ENCODE data around the gene NCOA7. TPM values are rescaled to one million over a fixed set of nuclear protein-coding genes. Genes with fewer than 3 reads are reported as not detected.
"Not testable (repeated sequence)": the region's sequence is repeated elsewhere in the genome, so short reads cannot be mapped to it uniquely, and the experiment has no call there.

The NCOA7 gene
- total RNA-seq, 1 experiment from 2014 or later: 34.2 TPM

- Histone ChIP-seq H3K9ac (ENCODE audit: low read length) (no peak overlapping the region), H3K36me3 (ENCODE audit: insufficient read depth, low read length) (peaks cover 41% of the 10 kb centered on the region; the same call in 1 of the 2 replicates), H3K79me2 (ENCODE audit: low read length) (no peaks in the 10 kb centered on the region), H3K9me3 (ENCODE audit: low read length) (no peaks in the 10 kb centered on the region), H2AFZ (ENCODE audit: low read length) (no peak overlapping the region), H3K27ac (ENCODE audit: low read length) (no peak overlapping the region), H3K9me2 (replicated peaks; ENCODE audit: insufficient read depth, low read length) (no peaks in the 10 kb centered on the region), H3K4me2 (ENCODE audit: low read depth, low read length, poor library complexity, severe bottlenecking) (no peak overlapping the region), H3K27me3 (ENCODE audit: low read length) (no peaks in the 10 kb centered on the region), H4K20me1 (ENCODE audit: insufficient read depth, low read depth, low read length) (no peaks in the 10 kb centered on the region), H3K4me1 (ENCODE audit: low read length) (peaks cover 2% of the 10 kb centered on the region; the same call in 1 of the 2 replicates), H3K4me3 (ENCODE audit: low read length) (no peak overlapping the region)
- no peak for DNase-seq
Measured at GRCh38 chr6:125924697-125925358, 134.1 kb downstream of the NCOA7 start.

DNA sequence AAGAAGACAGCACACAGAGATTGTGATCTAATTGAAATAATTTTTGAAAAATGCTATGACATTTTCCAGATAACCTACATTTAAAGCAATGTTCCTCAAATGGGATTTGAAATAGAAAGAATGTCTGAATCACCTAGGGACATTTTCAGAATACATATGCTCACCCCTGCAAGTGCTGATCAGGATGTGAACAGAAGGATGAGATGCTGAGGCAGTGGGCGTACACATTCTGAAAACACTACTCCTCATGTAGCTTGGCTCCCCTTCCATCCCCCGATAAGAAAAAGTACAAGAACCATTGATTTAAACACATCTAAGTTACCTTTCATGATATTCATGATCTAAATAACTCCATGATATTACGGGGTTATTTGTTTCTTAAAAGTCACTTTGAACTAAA, 136.0 kb downstream of the NCOA7 start:
- Histone ChIP-seq H3K9ac (ENCODE audit: low read length) (no peak overlapping the region), H3K4me2 (ENCODE audit: low read depth, low read length, poor library complexity, severe bottlenecking) (no peak overlapping the region), H3K4me1 (ENCODE audit: low read length) (no peaks in the 10 kb centered on the region)

DNA sequence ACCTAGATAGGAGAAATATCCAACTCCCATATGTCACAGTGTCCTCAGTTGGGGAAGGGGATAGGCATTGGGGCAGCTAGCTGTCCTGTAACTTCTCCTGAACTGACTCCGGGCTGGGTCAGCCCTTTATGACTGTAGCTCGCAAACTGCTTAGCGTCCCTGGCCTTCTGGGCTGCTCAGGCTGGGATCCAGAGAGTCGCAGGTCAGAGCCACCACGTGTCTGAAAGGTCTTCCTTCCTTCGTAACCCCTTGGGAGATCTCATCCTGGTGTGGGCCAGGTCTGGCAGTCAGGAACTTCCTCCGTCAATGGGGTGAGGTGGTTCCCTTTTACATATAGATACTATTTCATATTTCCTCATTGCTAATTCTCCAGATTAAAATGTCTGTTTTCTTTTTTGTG, 137.0 kb downstream of the NCOA7 start:
- no peak overlapping the region for H3K27ac ChIP-seq (ENCODE audit: low read length)
- no peak overlapping the region for H3K4me3 ChIP-seq (ENCODE audit: low read length)
- no peaks in the 10 kb centered on the region for H3K4me1 ChIP-seq (ENCODE audit: low read length)
- no peak overlapping the region for H3K4me2 ChIP-seq (ENCODE audit: low read depth, low read length, poor library complexity, severe bottlenecking)
- H3K9ac ChIP-seq (ENCODE audit: low read length): no peak overlapping the region
- no peaks in the 10 kb centered on the region for H3K9me3 ChIP-seq (ENCODE audit: low read length)
- H3K27me3 ChIP-seq (ENCODE audit: low read length): no peaks in the 10 kb centered on the region
- H4K20me1 ChIP-seq (ENCODE audit: insufficient read depth, low read depth, low read length): no peaks in the 10 kb centered on the region
- no peak overlapping the region for H2AFZ ChIP-seq (ENCODE audit: low read length)
- no peaks in the 10 kb centered on the region for H3K79me2 ChIP-seq (ENCODE audit: low read length)
- H3K9me2 ChIP-seq (replicated peaks; ENCODE audit: insufficient read depth, low read length): no peaks in the 10 kb centered on the region
- DNase-seq: no peak
- peaks cover 33% of the 10 kb centered on the region; the same call in 1 of the 2 replicates for H3K36me3 ChIP-seq (ENCODE audit: insufficient read depth, low read length)

More for the DNA sequence above, 136.0 kb downstream of the NCOA7 start:
- H3K79me2 ChIP-seq (ENCODE audit: low read length): no peaks in the 10 kb centered on the region
- H3K36me3 ChIP-seq (ENCODE audit: insufficient read depth, low read length): peaks cover 42% of the 10 kb centered on the region; the same call in 1 of the 2 replicates
- H4K20me1 ChIP-seq (ENCODE audit: insufficient read depth, low read depth, low read length): no peaks in the 10 kb centered on the region
- no peak for DNase-seq
- H3K9me3 ChIP-seq (ENCODE audit: low read length): no peaks in the 10 kb centered on the region
- H3K27ac ChIP-seq (ENCODE audit: low read length): no peak overlapping the region
- H3K4me3 ChIP-seq (ENCODE audit: low read length): no peak overlapping the region
- no peaks in the 10 kb centered on the region for H3K27me3 ChIP-seq (ENCODE audit: low read length)
- no peak overlapping the region for H2AFZ ChIP-seq (ENCODE audit: low read length)
- no peaks in the 10 kb centered on the region for H3K9me2 ChIP-seq (replicated peaks; ENCODE audit: insufficient read depth, low read length)

DNA sequence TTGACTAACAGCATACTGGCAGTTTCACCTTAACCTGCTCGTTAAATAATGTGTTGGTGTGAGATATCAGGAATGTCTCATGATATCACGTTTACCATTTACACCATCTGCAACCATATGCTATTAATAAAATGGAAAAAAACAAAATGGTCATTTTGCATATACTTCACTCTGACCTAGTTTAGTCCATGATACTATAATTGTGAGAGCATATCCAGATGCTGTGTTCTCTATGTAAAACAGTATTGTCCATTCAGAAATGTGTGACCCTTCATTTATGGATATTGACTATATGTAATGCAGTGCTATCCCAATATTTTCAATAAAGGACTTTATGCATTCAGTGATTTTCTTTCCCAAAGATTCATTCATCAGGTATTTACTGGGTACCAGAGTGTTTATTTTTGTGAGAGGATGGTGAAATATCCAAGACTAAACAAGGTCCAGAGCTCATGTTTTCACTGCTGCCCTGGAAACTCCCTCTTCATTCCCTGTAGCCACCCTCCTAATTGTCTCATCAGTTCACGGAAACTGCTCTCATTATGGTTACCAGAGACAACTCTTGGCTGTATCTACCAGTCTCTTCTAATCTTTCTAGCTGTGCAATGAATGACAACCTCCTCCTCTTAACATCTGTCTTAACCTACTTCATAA, 140.1 kb downstream of the NCOA7 start:
- Histone ChIP-seq H3K4me2 (ENCODE audit: low read depth, low read length, poor library complexity, severe bottlenecking) (no peak overlapping the region), H3K36me3 (ENCODE audit: insufficient read depth, low read length) (peaks cover 19% of the 10 kb centered on the region; the same call in 1 of the 2 replicates), H4K20me1 (ENCODE audit: insufficient read depth, low read depth, low read length) (no peaks in the 10 kb centered on the region), H2AFZ (ENCODE audit: low read length) (no peak overlapping the region), H3K4me1 (ENCODE audit: low read length) (no peaks in the 10 kb centered on the region), H3K9me3 (ENCODE audit: low read length) (no peaks in the 10 kb centered on the region), H3K27ac (ENCODE audit: low read length) (no peak overlapping the region), H3K27me3 (ENCODE audit: low read length) (no peaks in the 10 kb centered on the region), H3K9me2 (replicated peaks; ENCODE audit: insufficient read depth, low read length) (no peaks in the 10 kb centered on the region), H3K79me2 (ENCODE audit: low read length) (no peaks in the 10 kb centered on the region), H3K4me3 (ENCODE audit: low read length) (no peak overlapping the region), H3K9ac (ENCODE audit: low read length) (no peak overlapping the region)
- DNase-seq: no peak

GRCh38 chr6:125931733-125932450, 141.1 kb downstream of the NCOA7 start:
- H3K36me3 ChIP-seq (ENCODE audit: insufficient read depth, low read length): peaks cover 19% of the 10 kb centered on the region; the same call in 1 of the 2 replicates
- no peak for DNase-seq
- no peak overlapping the region for H3K4me3 ChIP-seq (ENCODE audit: low read length)
- no peaks in the 10 kb centered on the region for H3K79me2 ChIP-seq (ENCODE audit: low read length)
- H3K9ac ChIP-seq (ENCODE audit: low read length): no peak overlapping the region
- H4K20me1 ChIP-seq (ENCODE audit: insufficient read depth, low read depth, low read length): no peaks in the 10 kb centered on the region
- no peaks in the 10 kb centered on the region for H3K27me3 ChIP-seq (ENCODE audit: low read length)
- H3K4me1 ChIP-seq (ENCODE audit: low read length): no peaks in the 10 kb centered on the region
- no peaks in the 10 kb centered on the region for H3K9me2 ChIP-seq (replicated peaks; ENCODE audit: insufficient read depth, low read length)
- no peak overlapping the region for H3K4me2 ChIP-seq (ENCODE audit: low read depth, low read length, poor library complexity, severe bottlenecking)
- H2AFZ ChIP-seq (ENCODE audit: low read length): no peak overlapping the region
- H3K27ac ChIP-seq (ENCODE audit: low read length): no peak overlapping the region
- no peaks in the 10 kb centered on the region for H3K9me3 ChIP-seq (ENCODE audit: low read length)

DNA sequence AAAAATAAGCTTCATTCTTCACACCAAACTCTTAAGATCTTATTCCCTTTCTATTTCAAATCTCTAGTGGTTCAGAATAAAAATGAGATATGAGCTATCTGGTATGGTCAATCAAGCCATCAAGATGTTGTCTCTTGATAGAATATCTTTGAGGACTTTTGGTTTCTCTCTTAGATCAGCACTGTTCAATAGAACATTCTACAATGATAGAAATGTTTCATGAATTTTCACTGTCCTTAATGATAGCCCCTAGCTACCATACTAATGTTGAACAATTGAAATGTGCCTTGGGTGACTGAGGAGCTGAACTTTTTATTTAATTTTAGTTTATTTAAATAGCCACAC, 141.7 kb downstream of the NCOA7 start:
- H3K9ac ChIP-seq (ENCODE audit: low read length): no peak overlapping the region
- H3K27ac ChIP-seq (ENCODE audit: low read length): no peak overlapping the region
- H3K9me2 ChIP-seq (replicated peaks; ENCODE audit: insufficient read depth, low read length): no peaks in the 10 kb centered on the region
- peaks cover 15% of the 10 kb centered on the region; the same call in 1 of the 2 replicates for H3K36me3 ChIP-seq (ENCODE audit: insufficient read depth, low read length)
- H3K4me3 ChIP-seq (ENCODE audit: low read length): no peak overlapping the region
- no peaks in the 10 kb centered on the region for H3K9me3 ChIP-seq (ENCODE audit: low read length)
- H3K27me3 ChIP-seq (ENCODE audit: low read length): no peaks in the 10 kb centered on the region
- no peaks in the 10 kb centered on the region for H4K20me1 ChIP-seq (ENCODE audit: insufficient read depth, low read depth, low read length)
- no peaks in the 10 kb centered on the region for H3K4me1 ChIP-seq (ENCODE audit: low read length)
- no peak overlapping the region for H3K4me2 ChIP-seq (ENCODE audit: low read depth, low read length, poor library complexity, severe bottlenecking)
- no peaks in the 10 kb centered on the region for H3K79me2 ChIP-seq (ENCODE audit: low read length)
- no peak overlapping the region for H2AFZ ChIP-seq (ENCODE audit: low read length)
- no peak for DNase-seq

- not testable (repeated sequence) for H3K4me2 ChIP-seq (ENCODE audit: low read depth, low read length, poor library complexity, severe bottlenecking); H3K9me2 ChIP-seq (replicated peaks; ENCODE audit: insufficient read depth, low read length); H3K27ac ChIP-seq (ENCODE audit: low read length); H3K79me2 ChIP-seq (ENCODE audit: low read length); H4K20me1 ChIP-seq (ENCODE audit: insufficient read depth, low read depth, low read length); H3K4me1 ChIP-seq (ENCODE audit: low read length); H3K9me3 ChIP-seq (ENCODE audit: low read length); H2AFZ ChIP-seq (ENCODE audit: low read length); H3K9ac ChIP-seq (ENCODE audit: low read length); H3K4me3 ChIP-seq (ENCODE audit: low read length); DNase-seq; H3K36me3 ChIP-seq (ENCODE audit: insufficient read depth, low read length); H3K27me3 ChIP-seq (ENCODE audit: low read length)
Measured at GRCh38 chr6:125935520-125935919, 144.8 kb downstream of the NCOA7 start.

DNA sequence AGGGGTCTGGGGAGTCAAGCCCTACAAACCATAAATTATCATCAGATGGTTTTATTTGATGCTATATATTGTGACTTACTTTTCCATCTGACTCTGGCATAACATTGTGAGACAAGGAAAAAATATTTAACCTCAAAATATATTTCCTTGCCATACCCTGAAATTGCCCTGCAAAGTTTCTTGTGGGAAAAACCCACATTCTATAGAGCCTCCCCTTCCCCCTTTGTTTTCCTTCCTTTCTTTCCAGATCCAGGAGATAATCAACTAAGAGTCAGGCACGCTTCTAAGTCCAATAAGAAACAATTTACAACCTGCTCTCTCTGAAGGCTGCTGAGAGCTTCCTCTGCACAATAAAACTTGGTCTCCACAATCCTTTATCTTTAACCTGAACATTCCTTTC, 148.3 kb downstream of the NCOA7 start:
- Histone ChIP-seq H3K36me3 (ENCODE audit: insufficient read depth, low read length) (no peaks in the 10 kb centered on the region), H3K4me2 (ENCODE audit: low read depth, low read length, poor library complexity, severe bottlenecking) (no peak overlapping the region), H3K79me2 (ENCODE audit: low read length) (no peaks in the 10 kb centered on the region), H3K27ac (ENCODE audit: low read length) (no peak overlapping the region), H3K27me3 (ENCODE audit: low read length) (no peaks in the 10 kb centered on the region), H3K4me3 (ENCODE audit: low read length) (no peak overlapping the region), H2AFZ (ENCODE audit: low read length) (no peak overlapping the region), H4K20me1 (ENCODE audit: insufficient read depth, low read depth, low read length) (no peaks in the 10 kb centered on the region), H3K9ac (ENCODE audit: low read length) (no peak overlapping the region), H3K9me3 (ENCODE audit: low read length) (no peaks in the 10 kb centered on the region), H3K9me2 (replicated peaks; ENCODE audit: insufficient read depth, low read length) (no peaks in the 10 kb centered on the region), H3K4me1 (ENCODE audit: low read length) (peaks cover 10% of the 10 kb centered on the region)
- DNase-seq: no peak
